HEK293 (cell line): Measurements from ENCODE around the gene SPEF1.
A peak's percentile ranks its signal among the peaks of the same experiment; 100 is the strongest.

Source experiments
- GLI4 ChIP-seq: fragments of 450-650 bp; formaldehyde crosslinking; IDR thresholded peaks from 2 replicates; pipeline ENCODE4 v1.5.1; 2016; ENCODE audit warnings: missing biosample characterization, missing genetic modification characterization
- OVOL3 ChIP-seq: fragments of 450-650 bp; formaldehyde crosslinking; IDR thresholded peaks from 2 replicates; pipeline ENCODE4 v1.5.1; 2016; ENCODE audit warnings: missing biosample characterization, missing genetic modification characterization
- SETDB1 ChIP-seq: IDR thresholded peaks from one replicate; pipeline ENCODE4 v1.6.1; 2017; ENCODE audit warnings: mild to moderate bottlenecking, low read length, moderate library complexity, mixed read lengths; ENCODE audit not compliant: insufficient read length
- ZBTB8A ChIP-seq: fragments of 450-650 bp; formaldehyde crosslinking; IDR thresholded peaks from 2 replicates; pipeline ENCODE4 v1.5.1; 2016; ENCODE audit warnings: missing biosample characterization, missing genetic modification characterization
- ZEB2 ChIP-seq: fragments of 450-650 bp; formaldehyde crosslinking; IDR thresholded peaks from 2 replicates; pipeline ENCODE4 v1.5.1; 2016; ENCODE audit warnings: missing biosample characterization, missing genetic modification characterization
- ZFP69B ChIP-seq: fragments of 450-650 bp; formaldehyde crosslinking; IDR thresholded peaks from 2 replicates; pipeline ENCODE4 v1.5.1; 2016; ENCODE audit warnings: missing biosample characterization, missing genetic modification characterization
- ZNF138 ChIP-seq: fragments of 450-650 bp; formaldehyde crosslinking; IDR thresholded peaks from 2 replicates; pipeline ENCODE4 v1.5.1; 2016; ENCODE audit warnings: missing biosample characterization, missing genetic modification characterization, borderline replicate concordance
- ZNF16 ChIP-seq: fragments of 450-650 bp; formaldehyde crosslinking; IDR thresholded peaks from 2 replicates; pipeline ENCODE4 v1.5.1; 2016; ENCODE audit warnings: low read depth, missing biosample characterization, missing genetic modification characterization
- ZNF175 ChIP-seq: fragments of 450-650 bp; formaldehyde crosslinking; IDR thresholded peaks from 2 replicates; pipeline ENCODE4 v1.5.1; 2016; ENCODE audit warnings: missing biosample characterization, missing genetic modification characterization
- ZNF350 ChIP-seq: fragments of 450-650 bp; formaldehyde crosslinking; IDR thresholded peaks from 2 replicates; pipeline ENCODE4 v1.5.0; 2017; ENCODE audit warnings: missing biosample characterization, mild to moderate bottlenecking, missing genetic modification characterization
- ZNF391 ChIP-seq: fragments of 450-650 bp; formaldehyde crosslinking; IDR thresholded peaks from 2 replicates; pipeline ENCODE4 v1.5.1; 2016; ENCODE audit warnings: low read depth, missing biosample characterization, missing genetic modification characterization, borderline replicate concordance
- ZNF416 ChIP-seq: fragments of 450-650 bp; formaldehyde crosslinking; IDR thresholded peaks from 2 replicates; pipeline ENCODE4 v1.5.1; 2016; ENCODE audit warnings: missing biosample characterization, missing genetic modification characterization
- ZNF561 ChIP-seq: fragments of 450-650 bp; IDR thresholded peaks from 2 replicates; pipeline ENCODE4 v1.5.1; 2018; ENCODE audit warnings: missing biosample characterization, missing genetic modification characterization, borderline replicate concordance
- ZNF610 ChIP-seq: fragments of 450-650 bp; formaldehyde crosslinking; IDR thresholded peaks from 2 replicates; pipeline ENCODE4 v1.5.1; 2016; ENCODE audit warnings: missing biosample characterization, missing genetic modification characterization, borderline replicate concordance
- ZNF701 ChIP-seq: fragments of 450-650 bp; formaldehyde crosslinking; IDR thresholded peaks from 2 replicates; pipeline ENCODE4 v1.5.1; 2016; ENCODE audit warnings: missing biosample characterization, missing genetic modification characterization
- TF ChIP-seq, protein P1 (sequence below): fragments of 450-650 bp; formaldehyde crosslinking; IDR thresholded peaks from 2 replicates; pipeline ENCODE4 v1.5.1; 2016; ENCODE audit warnings: missing biosample characterization, missing genetic modification characterization
- TF ChIP-seq, protein P2 (sequence below): fragments of 450-650 bp; IDR thresholded peaks from 2 replicates; pipeline ENCODE4 v1.5.1; 2018; ENCODE audit warnings: missing biosample characterization, missing genetic modification characterization
- TF ChIP-seq, protein P3 (sequence below): fragments of 450-650 bp; formaldehyde crosslinking; conservative IDR thresholded peaks from 2 replicates; pipeline ENCODE4 v1.5.1; 2016; ENCODE audit warnings: low read depth, missing biosample characterization, missing genetic modification characterization
- TF ChIP-seq, protein P4 (sequence below): fragments of 450-650 bp; formaldehyde crosslinking; IDR thresholded peaks from 2 replicates; pipeline ENCODE4 v1.5.1; 2016; ENCODE audit warnings: missing biosample characterization, missing genetic modification characterization, borderline replicate concordance
- TF ChIP-seq, protein P5 (sequence below): fragments of 450-650 bp; formaldehyde crosslinking; IDR thresholded peaks from 2 replicates; pipeline ENCODE4 v1.5.1; 2017; ENCODE audit warnings: missing biosample characterization, missing genetic modification characterization
- TF ChIP-seq, protein P6 (sequence below): fragments of 450-650 bp; IDR thresholded peaks from 2 replicates; pipeline ENCODE4 v1.5.1; 2018; ENCODE audit warnings: missing biosample characterization, mild to moderate bottlenecking, missing genetic modification characterization

SPEF1 gene

DNA sequence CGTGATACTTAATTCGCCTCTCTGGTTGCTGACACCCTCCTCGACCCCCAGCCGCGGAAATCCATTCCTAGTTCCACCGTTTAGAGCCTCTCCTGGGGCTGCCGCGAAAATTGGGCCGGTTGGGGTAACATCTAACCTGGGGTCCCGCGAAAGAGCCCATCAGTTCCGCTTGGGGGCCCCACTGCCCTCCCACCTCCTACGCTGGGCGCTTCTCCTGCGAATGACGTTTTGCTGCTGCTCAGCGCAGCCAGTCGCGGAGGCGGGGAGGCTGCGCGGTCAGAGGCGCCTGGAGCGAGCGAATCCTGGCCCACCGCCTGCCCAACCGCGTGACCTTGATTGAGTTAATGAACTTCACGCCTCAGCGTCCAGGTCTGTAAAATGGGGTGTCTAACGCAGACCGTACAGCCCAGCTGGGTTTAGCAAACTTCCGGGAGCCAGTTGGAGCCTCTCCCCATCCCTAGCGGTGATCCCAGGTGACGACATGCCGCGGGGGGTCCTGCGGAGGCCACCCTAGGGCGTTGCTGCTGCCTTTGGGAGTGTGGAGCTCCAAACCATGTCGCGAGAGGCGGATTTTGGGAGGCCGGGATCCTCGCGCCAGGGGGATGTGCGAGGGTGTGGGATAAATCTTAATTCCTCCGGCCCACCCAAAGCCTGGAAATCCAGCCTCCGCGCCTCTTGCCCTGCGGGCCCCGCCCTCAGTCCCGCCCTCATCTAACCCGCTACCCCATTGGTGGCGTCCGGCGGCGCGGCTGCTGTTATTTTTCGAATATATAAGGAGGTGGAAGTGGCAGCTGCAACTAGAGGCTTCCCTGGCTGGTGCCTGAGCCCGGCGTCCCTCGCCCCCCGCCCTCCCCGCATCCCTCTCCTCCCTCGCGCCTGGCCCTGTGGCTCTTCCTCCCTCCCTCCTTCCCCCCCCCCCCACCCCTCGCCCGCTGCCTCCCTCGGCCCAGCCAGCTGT, 14.5 kb upstream of the SPEF1 start, which contains the start of gene CDC25B (continued):
- TF ChIP-seq ZNF391 (tag by site-specific recombination) (peak; percentile 74; the same call in 1 of the 2 replicates), ZNF138 (tag by site-specific recombination) (no peak), ZFP69B (tag by site-specific recombination) (no peak), ZNF175 (no peak), ZNF561 (peak; percentile 51; the same call in 1 of the 2 replicates), ZNF350 (tag by site-specific recombination) (no peak), SETDB1 (no peak), ZNF16 (no peak), ZNF416 (no peak), ZEB2 (peak; percentile 65), ZNF610 (tag by site-specific recombination) (peak; percentile 58; the same call in 1 of the 2 replicates), ZNF701 (tag by site-specific recombination) (no peak), OVOL3 (no peak), GLI4 (tag by site-specific recombination) (no peak), ZBTB8A (tag by site-specific recombination) (peak; percentile 49)
- TF ChIP-seq, protein P1, sequence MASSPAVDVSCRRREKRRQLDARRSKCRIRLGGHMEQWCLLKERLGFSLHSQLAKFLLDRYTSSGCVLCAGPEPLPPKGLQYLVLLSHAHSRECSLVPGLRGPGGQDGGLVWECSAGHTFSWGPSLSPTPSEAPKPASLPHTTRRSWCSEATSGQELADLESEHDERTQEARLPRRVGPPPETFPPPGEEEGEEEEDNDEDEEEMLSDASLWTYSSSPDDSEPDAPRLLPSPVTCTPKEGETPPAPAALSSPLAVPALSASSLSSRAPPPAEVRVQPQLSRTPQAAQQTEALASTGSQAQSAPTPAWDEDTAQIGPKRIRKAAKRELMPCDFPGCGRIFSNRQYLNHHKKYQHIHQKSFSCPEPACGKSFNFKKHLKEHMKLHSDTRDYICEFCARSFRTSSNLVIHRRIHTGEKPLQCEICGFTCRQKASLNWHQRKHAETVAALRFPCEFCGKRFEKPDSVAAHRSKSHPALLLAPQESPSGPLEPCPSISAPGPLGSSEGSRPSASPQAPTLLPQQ: peak; percentile 49; the same call in 1 of the 2 replicates
- TF ChIP-seq, protein P2, sequence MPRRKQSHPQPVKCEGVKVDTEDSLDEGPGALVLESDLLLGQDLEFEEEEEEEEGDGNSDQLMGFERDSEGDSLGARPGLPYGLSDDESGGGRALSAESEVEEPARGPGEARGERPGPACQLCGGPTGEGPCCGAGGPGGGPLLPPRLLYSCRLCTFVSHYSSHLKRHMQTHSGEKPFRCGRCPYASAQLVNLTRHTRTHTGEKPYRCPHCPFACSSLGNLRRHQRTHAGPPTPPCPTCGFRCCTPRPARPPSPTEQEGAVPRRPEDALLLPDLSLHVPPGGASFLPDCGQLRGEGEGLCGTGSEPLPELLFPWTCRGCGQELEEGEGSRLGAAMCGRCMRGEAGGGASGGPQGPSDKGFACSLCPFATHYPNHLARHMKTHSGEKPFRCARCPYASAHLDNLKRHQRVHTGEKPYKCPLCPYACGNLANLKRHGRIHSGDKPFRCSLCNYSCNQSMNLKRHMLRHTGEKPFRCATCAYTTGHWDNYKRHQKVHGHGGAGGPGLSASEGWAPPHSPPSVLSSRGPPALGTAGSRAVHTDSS (tag by site-specific recombination): no peak
- TF ChIP-seq, protein P3, sequence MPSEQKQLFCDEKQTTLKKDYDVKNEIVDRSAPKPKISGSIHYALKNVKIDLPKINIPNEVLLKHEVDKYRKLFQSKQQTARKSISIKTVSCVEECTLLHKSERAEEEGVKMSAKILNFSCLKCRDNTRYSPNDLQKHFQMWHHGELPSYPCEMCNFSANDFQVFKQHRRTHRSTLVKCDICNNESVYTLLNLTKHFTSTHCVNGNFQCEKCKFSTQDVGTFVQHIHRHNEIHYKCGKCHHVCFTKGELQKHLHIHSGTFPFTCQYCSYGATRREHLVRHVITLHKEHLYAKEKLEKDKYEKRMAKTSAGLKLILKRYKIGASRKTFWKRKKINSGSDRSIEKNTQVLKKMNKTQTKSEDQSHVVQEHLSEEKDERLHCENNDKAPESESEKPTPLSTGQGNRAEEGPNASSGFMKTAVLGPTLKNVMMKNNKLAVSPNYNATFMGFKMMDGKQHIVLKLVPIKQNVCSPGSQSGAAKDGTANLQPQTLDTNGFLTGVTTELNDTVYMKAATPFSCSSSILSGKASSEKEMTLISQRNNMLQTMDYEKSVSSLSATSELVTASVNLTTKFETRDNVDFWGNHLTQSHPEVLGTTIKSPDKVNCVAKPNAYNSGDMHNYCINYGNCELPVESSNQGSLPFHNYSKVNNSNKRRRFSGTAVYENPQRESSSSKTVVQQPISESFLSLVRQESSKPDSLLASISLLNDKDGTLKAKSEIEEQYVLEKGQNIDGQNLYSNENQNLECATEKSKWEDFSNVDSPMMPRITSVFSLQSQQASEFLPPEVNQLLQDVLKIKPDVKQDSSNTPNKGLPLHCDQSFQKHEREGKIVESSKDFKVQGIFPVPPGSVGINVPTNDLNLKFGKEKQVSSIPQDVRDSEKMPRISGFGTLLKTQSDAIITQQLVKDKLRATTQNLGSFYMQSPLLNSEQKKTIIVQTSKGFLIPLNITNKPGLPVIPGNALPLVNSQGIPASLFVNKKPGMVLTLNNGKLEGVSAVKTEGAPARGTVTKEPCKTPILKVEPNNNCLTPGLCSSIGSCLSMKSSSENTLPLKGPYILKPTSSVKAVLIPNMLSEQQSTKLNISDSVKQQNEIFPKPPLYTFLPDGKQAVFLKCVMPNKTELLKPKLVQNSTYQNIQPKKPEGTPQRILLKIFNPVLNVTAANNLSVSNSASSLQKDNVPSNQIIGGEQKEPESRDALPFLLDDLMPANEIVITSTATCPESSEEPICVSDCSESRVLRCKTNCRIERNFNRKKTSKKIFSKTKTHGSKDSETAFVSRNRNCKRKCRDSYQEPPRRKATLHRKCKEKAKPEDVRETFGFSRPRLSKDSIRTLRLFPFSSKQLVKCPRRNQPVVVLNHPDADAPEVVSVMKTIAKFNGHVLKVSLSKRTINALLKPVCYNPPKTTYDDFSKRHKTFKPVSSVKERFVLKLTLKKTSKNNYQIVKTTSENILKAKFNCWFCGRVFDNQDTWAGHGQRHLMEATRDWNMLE: no peak
- TF ChIP-seq, protein P4, sequence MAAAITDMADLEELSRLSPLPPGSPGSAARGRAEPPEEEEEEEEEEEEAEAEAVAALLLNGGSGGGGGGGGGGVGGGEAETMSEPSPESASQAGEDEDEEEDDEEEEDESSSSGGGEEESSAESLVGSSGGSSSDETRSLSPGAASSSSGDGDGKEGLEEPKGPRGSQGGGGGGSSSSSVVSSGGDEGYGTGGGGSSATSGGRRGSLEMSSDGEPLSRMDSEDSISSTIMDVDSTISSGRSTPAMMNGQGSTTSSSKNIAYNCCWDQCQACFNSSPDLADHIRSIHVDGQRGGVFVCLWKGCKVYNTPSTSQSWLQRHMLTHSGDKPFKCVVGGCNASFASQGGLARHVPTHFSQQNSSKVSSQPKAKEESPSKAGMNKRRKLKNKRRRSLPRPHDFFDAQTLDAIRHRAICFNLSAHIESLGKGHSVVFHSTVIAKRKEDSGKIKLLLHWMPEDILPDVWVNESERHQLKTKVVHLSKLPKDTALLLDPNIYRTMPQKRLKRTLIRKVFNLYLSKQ (tag by site-specific recombination): no peak
- TF ChIP-seq, protein P5, sequence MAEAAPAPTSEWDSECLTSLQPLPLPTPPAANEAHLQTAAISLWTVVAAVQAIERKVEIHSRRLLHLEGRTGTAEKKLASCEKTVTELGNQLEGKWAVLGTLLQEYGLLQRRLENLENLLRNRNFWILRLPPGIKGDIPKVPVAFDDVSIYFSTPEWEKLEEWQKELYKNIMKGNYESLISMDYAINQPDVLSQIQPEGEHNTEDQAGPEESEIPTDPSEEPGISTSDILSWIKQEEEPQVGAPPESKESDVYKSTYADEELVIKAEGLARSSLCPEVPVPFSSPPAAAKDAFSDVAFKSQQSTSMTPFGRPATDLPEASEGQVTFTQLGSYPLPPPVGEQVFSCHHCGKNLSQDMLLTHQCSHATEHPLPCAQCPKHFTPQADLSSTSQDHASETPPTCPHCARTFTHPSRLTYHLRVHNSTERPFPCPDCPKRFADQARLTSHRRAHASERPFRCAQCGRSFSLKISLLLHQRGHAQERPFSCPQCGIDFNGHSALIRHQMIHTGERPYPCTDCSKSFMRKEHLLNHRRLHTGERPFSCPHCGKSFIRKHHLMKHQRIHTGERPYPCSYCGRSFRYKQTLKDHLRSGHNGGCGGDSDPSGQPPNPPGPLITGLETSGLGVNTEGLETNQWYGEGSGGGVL (tag by site-specific recombination): peak; percentile 61; the same call in 1 of the 2 replicates
- TF ChIP-seq, protein P6, sequence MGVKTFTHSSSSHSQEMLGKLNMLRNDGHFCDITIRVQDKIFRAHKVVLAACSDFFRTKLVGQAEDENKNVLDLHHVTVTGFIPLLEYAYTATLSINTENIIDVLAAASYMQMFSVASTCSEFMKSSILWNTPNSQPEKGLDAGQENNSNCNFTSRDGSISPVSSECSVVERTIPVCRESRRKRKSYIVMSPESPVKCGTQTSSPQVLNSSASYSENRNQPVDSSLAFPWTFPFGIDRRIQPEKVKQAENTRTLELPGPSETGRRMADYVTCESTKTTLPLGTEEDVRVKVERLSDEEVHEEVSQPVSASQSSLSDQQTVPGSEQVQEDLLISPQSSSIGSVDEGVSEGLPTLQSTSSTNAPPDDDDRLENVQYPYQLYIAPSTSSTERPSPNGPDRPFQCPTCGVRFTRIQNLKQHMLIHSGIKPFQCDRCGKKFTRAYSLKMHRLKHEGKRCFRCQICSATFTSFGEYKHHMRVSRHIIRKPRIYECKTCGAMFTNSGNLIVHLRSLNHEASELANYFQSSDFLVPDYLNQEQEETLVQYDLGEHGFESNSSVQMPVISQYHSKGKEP: peak; percentile 51; the same call in 1 of the 2 replicates
